Astrocyte (in vitro differentiated cells and primary cell): ENCODE data around the gene CSNK2A1. TPM values are rescaled to one million over a fixed set of nuclear protein-coding genes. Genes with fewer than 3 reads are reported as not detected.

Experiments used
- DNase-seq: peaks from one replicate; pipeline ENCODE4 v3.0.0-alpha.2; 2010; ENCODE audit warnings: low read depth
- FAIRE-seq: peaks from 2 replicates; lab custom pipeline; 2011; peaks lifted over from hg19 to GRCh38; lab: Jason Lieb, UNC
- H2AFZ ChIP-seq: 2 replicates; pipeline ENCODE4 v1.6.0; 2012; ENCODE audit warnings: low read depth, low read length, inconsistent platforms
- H3K27ac ChIP-seq: 2 replicates; pipeline ENCODE4 v1.5.1; 2011; ENCODE audit warnings: low read depth, low read length, inconsistent platforms
- H3K27me3 ChIP-seq: 2 replicates; pipeline ENCODE4 v1.6.0; 2011; ENCODE audit warnings: low read length, inconsistent platforms; ENCODE audit not compliant: insufficient read depth
- H3K36me3 ChIP-seq: 2 replicates; pipeline ENCODE4 v1.5.1; 2011; ENCODE audit warnings: low read length, inconsistent platforms; ENCODE audit not compliant: insufficient read depth
- H3K4me1 ChIP-seq: 2 replicates; pipeline ENCODE4 v1.5.1; 2011; ENCODE audit warnings: low read length, inconsistent platforms; ENCODE audit not compliant: insufficient read depth
- H3K4me2 ChIP-seq: 2 replicates; pipeline ENCODE4 v1.6.0; 2012; ENCODE audit warnings: low read length, inconsistent platforms
- H3K4me3 ChIP-seq: 2 replicates; pipeline ENCODE4 v1.5.1; 2011; ENCODE audit warnings: low read depth, mild to moderate bottlenecking, low read length, inconsistent platforms; ENCODE audit not compliant: insufficient read depth
- H3K79me2 ChIP-seq: 2 replicates; pipeline ENCODE4 v1.6.0; 2012; ENCODE audit warnings: mild to moderate bottlenecking, low read length, inconsistent platforms; ENCODE audit not compliant: insufficient read depth
- H3K9ac ChIP-seq: 2 replicates; pipeline ENCODE4 v1.6.0; 2012; ENCODE audit warnings: mild to moderate bottlenecking, low read length, inconsistent platforms
- H3K9me3 ChIP-seq: 2 replicates; pipeline ENCODE4 v1.5.1; 2012; ENCODE audit warnings: low read depth, mild to moderate bottlenecking, low read length, inconsistent platforms; ENCODE audit not compliant: insufficient read depth
- H4K20me1 ChIP-seq: 2 replicates; pipeline ENCODE4 v1.6.0; 2012; ENCODE audit warnings: low read length, inconsistent platforms; ENCODE audit not compliant: insufficient read depth
- H3K27ac Mint-ChIP-seq: one replicate; pipeline ENCODE4 v1.8.0; 2021; ENCODE audit warnings: mild to moderate bottlenecking, mixed read lengths; ENCODE audit not compliant: unreplicated experiment
- H3K27me3 Mint-ChIP-seq: one replicate; pipeline ENCODE4 v1.8.0; 2021; ENCODE audit warnings: low read depth, mixed read lengths; ENCODE audit not compliant: unreplicated experiment
- H3K36me3 Mint-ChIP-seq: one replicate; pipeline ENCODE4 v1.8.0; 2021; ENCODE audit warnings: low read depth, mixed read lengths; ENCODE audit not compliant: unreplicated experiment
- H3K4me1 Mint-ChIP-seq: one replicate; pipeline ENCODE4 v1.8.0; 2021; ENCODE audit warnings: low read depth, mixed read lengths; ENCODE audit not compliant: unreplicated experiment
- H3K4me3 Mint-ChIP-seq: one replicate; pipeline ENCODE4 v1.8.0; 2021; ENCODE audit warnings: mild to moderate bottlenecking, moderate library complexity, mixed read lengths; ENCODE audit not compliant: unreplicated experiment
- H3K9me3 Mint-ChIP-seq: one replicate; pipeline ENCODE4 v1.8.0; 2021; ENCODE audit warnings: mild to moderate bottlenecking, mixed read lengths; ENCODE audit not compliant: unreplicated experiment
- CTCF ChIP-seq: IDR thresholded peaks from 2 replicates; pipeline ENCODE4 v1.5.1; 2011; ENCODE audit warnings: low read depth, mild to moderate bottlenecking, inconsistent platforms, low read length, moderate library complexity; ENCODE audit not compliant: insufficient read depth
- EZH2 ChIP-seq: IDR thresholded peaks from 2 replicates; pipeline ENCODE4 v1.6.1; 2012; ENCODE audit warnings: mild to moderate bottlenecking, low read length, inconsistent platforms; ENCODE audit not compliant: insufficient read depth
- total RNA-seq: library from RNA; stranded (reverse); gene quantifications from 2 replicates; pipeline ENCODE4 v1.2.1, GENCODE V29; 2021

CSNK2A1 gene
- total RNA-seq, 1 donor from 2014 or later = 226 TPM

- no peak overlapping the region for H2AFZ ChIP-seq
- H4K20me1 ChIP-seq = no peaks in the 10 kb centered on the region
- H3K27me3 Mint-ChIP-seq = peaks cover 16% of the 10 kb centered on the region
- no peaks in the 10 kb centered on the region for H3K9me3 ChIP-seq
- no peaks in the 10 kb centered on the region for H3K79me2 ChIP-seq
- peaks cover 28% of the 10 kb centered on the region for H3K27me3 ChIP-seq
- H3K4me3 ChIP-seq = no peak overlapping the region
- H3K4me1 Mint-ChIP-seq = no peaks in the 10 kb centered on the region
- H3K9me3 Mint-ChIP-seq = peaks cover 2% of the 10 kb centered on the region
- H3K27ac ChIP-seq = no peak overlapping the region
- H3K4me2 ChIP-seq = no peak overlapping the region
- DNase-seq = no peak
- H3K9ac ChIP-seq = no peak overlapping the region
- no peaks in the 10 kb centered on the region for H3K4me1 ChIP-seq
- no peak for FAIRE-seq
- H3K27ac Mint-ChIP-seq = no peak overlapping the region
- no peak overlapping the region for H3K4me3 Mint-ChIP-seq
- no peak for TF ChIP-seq EZH2
- TF ChIP-seq CTCF = no peak
- H3K36me3 ChIP-seq = no peaks in the 10 kb centered on the region
- H3K36me3 Mint-ChIP-seq = no peaks in the 10 kb centered on the region
Observed at GRCh38 chr20:550611-551010, 7.0 kb upstream of the CSNK2A1 start.

- Histone ChIP-seq H3K4me2 (no peak overlapping the region), H3K36me3 (no peaks in the 10 kb centered on the region), H3K4me3 (no peak overlapping the region), H3K9ac (no peak overlapping the region), H4K20me1 (no peaks in the 10 kb centered on the region), H3K9me3 (no peaks in the 10 kb centered on the region), H2AFZ (no peak overlapping the region), H3K4me1 (no peaks in the 10 kb centered on the region), H3K27ac (no peak overlapping the region), H3K79me2 (no peaks in the 10 kb centered on the region), H3K27me3 (peaks cover 25% of the 10 kb centered on the region)
- no peak for DNase-seq
- no peak for TF ChIP-seq EZH2
- TF ChIP-seq CTCF = no peak
- Mint-ChIP-seq H3K27me3 (peaks cover 12% of the 10 kb centered on the region), H3K4me1 (no peaks in the 10 kb centered on the region), H3K36me3 (no peaks in the 10 kb centered on the region), H3K27ac (no peak overlapping the region), H3K9me3 (peaks cover 2% of the 10 kb centered on the region), H3K4me3 (no peak overlapping the region)
- FAIRE-seq = no peak
Observed at GRCh38 chr20:549722-550496, 6.3 kb upstream of the CSNK2A1 start.

GRCh38 chr20:548906-549305, 5.3 kb upstream of the CSNK2A1 start:
- FAIRE-seq (no peak), DNase-seq (no peak)
- no peak overlapping the region for H2AFZ ChIP-seq
- H3K4me1 ChIP-seq = no peaks in the 10 kb centered on the region
- Mint-ChIP-seq H3K4me3 (no peak overlapping the region), H3K4me1 (peaks cover 6% of the 10 kb centered on the region), H3K27ac (no peak overlapping the region), H3K9me3 (peaks cover 2% of the 10 kb centered on the region), H3K27me3 (peaks cover 9% of the 10 kb centered on the region), H3K36me3 (peaks cover 4% of the 10 kb centered on the region)
- H3K4me3 ChIP-seq = no peak overlapping the region
- no peaks in the 10 kb centered on the region for H3K36me3 ChIP-seq
- no peak overlapping the region for H3K27ac ChIP-seq
- no peak overlapping the region for H3K9ac ChIP-seq
- H4K20me1 ChIP-seq = no peaks in the 10 kb centered on the region
- no peaks in the 10 kb centered on the region for H3K9me3 ChIP-seq
- TF ChIP-seq CTCF (no peak), EZH2 (no peak)
- no peak overlapping the region for H3K4me2 ChIP-seq
- H3K79me2 ChIP-seq = no peaks in the 10 kb centered on the region
- H3K27me3 ChIP-seq = peaks cover 21% of the 10 kb centered on the region
